AG04450 (cell line): ENCODE measurements around the gene AURKAIP1. TPM values are rescaled to one million over a fixed set of nuclear protein-coding genes. Genes with fewer than 3 reads are reported as not detected.
A peak's percentile ranks its signal among the peaks of the same experiment; 100 is the strongest.

Experiments
- CTCF ChIA-PET: fragments of 300-600, 350-600 bp; formaldehyde crosslinking; extraction: SDS; loops from one replicate; lab custom pipeline; 2022; ENCODE audit warnings: antibody characterized with exemption, inconsistent platforms; lab: Charles Lee
- POLR2A ChIA-PET: fragments of 350-600 bp; formaldehyde crosslinking; extraction: SDS; loops from one replicate; lab custom pipeline; 2021; ENCODE audit warnings: antibody characterized with exemption, inconsistent platforms; lab: Yijun Ruan, JAX
- DNase-seq: peaks from one replicate; pipeline ENCODE4 v3.0.0-alpha.2; 2011; ENCODE audit warnings: low read depth, low spot score
- H3K27ac ChIP-seq: one replicate; pipeline ENCODE4 v1.5.1; 2012; ENCODE audit warnings: low read depth, low read length, control low read depth
- H3K27me3 ChIP-seq: one replicate; pipeline ENCODE4 v1.6.0; 2012; ENCODE audit warnings: low read length; ENCODE audit not compliant: control insufficient read depth, insufficient read depth
- H3K4me3 ChIP-seq: 2 replicates; pipeline ENCODE4 v1.5.1; 2011; ENCODE audit warnings: mild to moderate bottlenecking, low read depth, low read length, control low read depth
- H3K9me3 ChIP-seq: 2 replicates; pipeline ENCODE4 v1.5.1; 2012; ENCODE audit warnings: low read length; ENCODE audit not compliant: control insufficient read depth, insufficient read depth
- polyA plus RNA-seq: library from polyadenylated mRNA; depleted of rRNA; stranded (reverse); fragments of >200 nt; gene quantifications from 2 replicates; pipeline ENCODE4 v1.2.3, GENCODE V29; 2011
- TF ChIP-seq, protein P1 (sequence below): IDR thresholded peaks from 2 replicates; pipeline ENCODE4 v1.5.1; 2011; ENCODE audit warnings: low read depth, low read length, control low read depth, inconsistent platforms

Gene AURKAIP1
- polyA plus RNA-seq, 1 experiment = 54.3 TPM

GRCh38 chr1:1344655-1345361 lies 30.2 kb downstream of the AURKAIP1 start:
- TF ChIP-seq, protein P1, sequence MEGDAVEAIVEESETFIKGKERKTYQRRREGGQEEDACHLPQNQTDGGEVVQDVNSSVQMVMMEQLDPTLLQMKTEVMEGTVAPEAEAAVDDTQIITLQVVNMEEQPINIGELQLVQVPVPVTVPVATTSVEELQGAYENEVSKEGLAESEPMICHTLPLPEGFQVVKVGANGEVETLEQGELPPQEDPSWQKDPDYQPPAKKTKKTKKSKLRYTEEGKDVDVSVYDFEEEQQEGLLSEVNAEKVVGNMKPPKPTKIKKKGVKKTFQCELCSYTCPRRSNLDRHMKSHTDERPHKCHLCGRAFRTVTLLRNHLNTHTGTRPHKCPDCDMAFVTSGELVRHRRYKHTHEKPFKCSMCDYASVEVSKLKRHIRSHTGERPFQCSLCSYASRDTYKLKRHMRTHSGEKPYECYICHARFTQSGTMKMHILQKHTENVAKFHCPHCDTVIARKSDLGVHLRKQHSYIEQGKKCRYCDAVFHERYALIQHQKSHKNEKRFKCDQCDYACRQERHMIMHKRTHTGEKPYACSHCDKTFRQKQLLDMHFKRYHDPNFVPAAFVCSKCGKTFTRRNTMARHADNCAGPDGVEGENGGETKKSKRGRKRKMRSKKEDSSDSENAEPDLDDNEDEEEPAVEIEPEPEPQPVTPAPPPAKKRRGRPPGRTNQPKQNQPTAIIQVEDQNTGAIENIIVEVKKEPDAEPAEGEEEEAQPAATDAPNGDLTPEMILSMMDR = peak; percentile 26; the same call in 1 of the 2 replicates
- H3K27me3 ChIP-seq = no peaks in the 10 kb centered on the region
- no peaks in the 10 kb centered on the region; the same call in 1 of the 2 replicates for H3K9me3 ChIP-seq
- H3K27ac ChIP-seq = peak overlapping the region; percentile 21
- CTCF ChIA-PET = interaction anchor here (0.6 to 2.1 kb wide), 2 partner anchors 9 to 52 kb away, joined by 5 to 6 read pairs; no protein-coding TSS in a partner anchor
- POLR2A ChIA-PET = interaction anchor here (0.6 to 0.7 kb wide), 2 partner anchors 30 to 185 kb away, joined by 3 read pairs; partner anchors contain the start of gene AURKAIP1
- no peak overlapping the region for H3K4me3 ChIP-seq
- no peak for DNase-seq

DNA sequence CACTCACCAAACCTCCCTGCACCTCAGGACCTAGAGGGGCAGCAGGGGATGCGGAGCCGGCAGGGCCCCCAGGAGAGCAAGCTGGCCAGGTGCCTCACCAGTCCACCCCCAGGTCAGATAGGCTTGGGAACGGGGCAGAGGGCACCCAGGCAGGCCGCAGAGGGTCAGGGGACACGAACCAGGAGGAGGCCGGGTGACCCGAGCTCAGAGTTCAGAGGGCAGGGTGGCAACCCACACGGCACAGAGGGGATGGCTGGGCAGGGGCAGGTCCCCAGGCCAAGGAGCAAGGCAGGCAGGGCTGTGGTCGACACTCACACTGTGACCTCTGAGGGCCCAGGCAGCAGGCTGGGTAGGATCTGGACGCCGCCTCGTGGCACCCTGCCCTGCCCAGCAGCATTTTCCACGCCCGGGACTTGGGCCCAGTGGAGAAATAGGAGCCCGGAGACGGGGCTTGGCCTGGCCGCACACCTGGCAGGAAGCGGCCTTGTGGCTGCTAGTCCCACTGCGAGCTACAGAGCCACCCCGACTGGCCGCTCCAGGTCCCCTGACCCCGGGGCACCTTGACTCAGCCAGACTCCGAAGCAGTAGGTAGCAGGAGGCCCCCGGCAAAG lies 31.1 kb downstream of the AURKAIP1 start:
- no peak for DNase-seq
- ChIA-PET POLR2A (interaction anchor here (0.7 kb wide), 1 partner anchor 31 kb away, joined by 3 read pairs; the partner anchor contains the start of gene AURKAIP1), CTCF (interaction anchor here (2.1 kb wide), 1 partner anchor 8 kb away, joined by 5 read pairs; no protein-coding TSS in a partner anchor)
- H3K4me3 ChIP-seq = no peak overlapping the region
- no peaks in the 10 kb centered on the region; the same call in 1 of the 2 replicates for H3K9me3 ChIP-seq
- H3K27ac ChIP-seq = no peak overlapping the region
- H3K27me3 ChIP-seq = no peaks in the 10 kb centered on the region
- TF ChIP-seq, protein P1 = no peak

- no peak for DNase-seq
- no peak overlapping the region for H3K4me3 ChIP-seq
- ChIA-PET POLR2A (no interaction called here), CTCF (no interaction called here)
- TF ChIP-seq, protein P1 = no peak
- H3K27me3 ChIP-seq = no peaks in the 10 kb centered on the region
- H3K9me3 ChIP-seq = peaks cover 3% of the 10 kb centered on the region; the same call in 1 of the 2 replicates
- H3K27ac ChIP-seq = no peak overlapping the region
These were observed 32.4 kb downstream of the AURKAIP1 start for GRCh38 chr1:1342584-1343115.

- CTCF ChIA-PET = no interaction called here
- H3K4me3 ChIP-seq = no peak overlapping the region
- DNase-seq = no peak
- no peak overlapping the region for H3K27ac ChIP-seq
- POLR2A ChIA-PET = no interaction called here
- H3K9me3 ChIP-seq = peaks cover 3% of the 10 kb centered on the region; the same call in 1 of the 2 replicates
- TF ChIP-seq, protein P1 = no peak
- H3K27me3 ChIP-seq = no peaks in the 10 kb centered on the region
These were observed 32.9 kb downstream of the AURKAIP1 start for GRCh38 chr1:1342061-1342562.
